ENCODE data around the gene ALPI.
"Not testable (repeated sequence)": the region's sequence is repeated elsewhere in the genome, so short reads cannot be mapped to it uniquely, and the experiment has no call there.

Gene ALPI

GRCh38 chr2:232455426-232456255 lies at the start of gene ALPI:
TSS of gene ALPI (plus strand) at chr2:232456153. CDS start at chr2:232456200, 47 bp downstream.
- DNase-seq (ENCODE audit: low spot score): no peak
- Histone ChIP-seq H3K27ac (no peak within 1 kb of the TSS), H3K4me3 (no peak within 1 kb of the TSS)
- no peak for TF ChIP-seq CTCF (IDR thresholded peaks at IDR 0.05)

GRCh38 chr2:232406556-232407310 lies 49.2 kb upstream of the ALPI start, which contains the start of gene ALPG:
TSS of gene ALPG (plus strand) at chr2:232406844. CDS start at chr2:232406895, 51 bp downstream.
- no peak for TF ChIP-seq CTCF (IDR thresholded peaks at IDR 0.05)
- DNase-seq (ENCODE audit: low spot score): no peak
- no peak within 1 kb of the TSS for H3K4me3 ChIP-seq

GRCh38 chr2:232407428-232408150 lies 48.4 kb upstream of the ALPI start:
- H3K27ac ChIP-seq; H3K4me3 ChIP-seq; DNase-seq (ENCODE audit: low spot score): not testable (repeated sequence)

More at GRCh38 chr2:232406556-232407310, 49.2 kb upstream of the ALPI start, which contains the start of gene ALPG:
- H3K27ac ChIP-seq: no peak within 1 kb of the TSS

- not testable (repeated sequence) for DNase-seq (ENCODE audit: low spot score); H3K27ac ChIP-seq; H3K4me3 ChIP-seq
Measured at GRCh38 chr2:232408269-232408668, 47.7 kb upstream of the ALPI start.

GRCh38 chr2:232409617-232410016 lies 46.3 kb upstream of the ALPI start:
- H3K4me3 ChIP-seq; DNase-seq (ENCODE audit: low spot score); H3K27ac ChIP-seq: not testable (repeated sequence)

- no peak overlapping the region for H3K4me3 ChIP-seq
- no peak overlapping the region for H3K27ac ChIP-seq
- no peak for TF ChIP-seq CTCF (IDR thresholded peaks at IDR 0.05)
- no peak for DNase-seq (ENCODE audit: low spot score)
Measured at GRCh38 chr2:232410238-232410900, 45.6 kb upstream of the ALPI start.

- Histone ChIP-seq H3K4me3 (no peak overlapping the region), H3K27ac (no peak overlapping the region)
- no peak for DNase-seq (ENCODE audit: low spot score)
- no peak for TF ChIP-seq CTCF (IDR thresholded peaks at IDR 0.05)
Measured at GRCh38 chr2:232411901-232412629, 43.9 kb upstream of the ALPI start.

All from coronary artery (tissue), 2 donors.